GM19324 (cell line): ENCODE measurements around the gene RBM47.
"Not testable (repeated sequence)": the region's sequence is repeated elsewhere in the genome, so short reads cannot be mapped to it uniquely, and the experiment has no call there.

Experiments used
- ATAC-seq: cut with Tn5 transposase; IDR thresholded peaks from one replicate; pipeline ENCODE4 v1.9.1; 2021; ENCODE audit warnings: mild to moderate bottlenecking, moderate library complexity; ENCODE audit not compliant: unreplicated experiment, low FRiP score

The RBM47 gene

DNA sequence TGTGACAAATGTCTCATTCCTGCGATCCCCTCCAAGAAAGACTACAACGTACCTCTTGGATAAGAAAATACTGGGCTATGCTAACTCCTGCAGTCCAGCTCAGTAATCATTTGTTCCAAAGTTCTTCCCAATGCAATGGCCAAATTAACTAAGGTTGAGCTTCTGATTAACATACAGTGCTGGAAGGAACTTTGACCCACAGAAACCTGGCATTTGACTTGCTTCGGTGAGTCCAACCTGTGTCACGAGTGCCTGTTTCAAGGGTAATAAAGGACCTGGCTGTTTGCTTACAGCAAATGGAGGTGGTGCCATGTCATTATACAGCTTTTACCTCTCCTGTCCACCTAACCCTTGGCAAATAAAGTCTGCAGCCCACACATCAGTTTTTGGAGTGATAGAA, 83.2 kb downstream of the RBM47 start:
- no peak for ATAC-seq

DNA sequence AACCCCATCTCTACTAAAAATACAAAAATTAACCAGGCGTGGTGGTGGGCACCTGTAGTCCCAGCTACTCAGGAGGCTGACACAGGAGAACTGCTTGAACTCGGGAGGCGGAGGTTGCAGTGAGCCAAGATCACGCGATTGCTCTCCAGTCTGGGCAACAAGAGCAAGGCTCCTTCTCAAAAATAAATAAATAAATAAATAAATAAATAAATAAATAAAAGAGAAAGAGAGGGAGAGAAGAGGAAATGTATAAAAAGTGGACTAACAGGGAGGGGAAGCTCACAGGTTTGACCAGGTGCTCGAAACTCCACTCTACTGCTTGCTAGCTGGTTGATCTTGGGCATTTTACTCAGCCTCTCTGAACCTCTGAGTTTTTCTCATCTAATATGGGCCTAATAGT, 84.2 kb downstream of the RBM47 start:
- ATAC-seq = not testable (repeated sequence)

DNA sequence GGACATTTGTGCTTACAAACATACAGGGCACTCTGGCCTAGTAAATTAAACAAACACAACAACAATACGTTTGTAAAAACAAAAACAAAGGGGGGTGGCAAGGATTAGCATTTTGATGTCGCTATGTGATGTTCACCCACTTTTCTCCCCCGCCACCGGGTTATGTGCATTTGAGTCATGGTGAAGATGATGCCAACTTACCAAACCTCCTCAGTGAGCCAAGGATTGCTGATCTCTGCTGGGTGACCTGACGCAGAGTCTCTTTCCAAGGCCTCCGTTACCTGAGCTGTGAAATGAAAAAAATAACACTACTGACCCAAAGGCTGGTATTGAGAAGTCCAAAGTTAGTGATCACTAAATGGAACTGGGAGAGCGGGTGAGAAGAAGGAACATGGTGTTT, 85.4 kb downstream of the RBM47 start:
- no peak for ATAC-seq

DNA sequence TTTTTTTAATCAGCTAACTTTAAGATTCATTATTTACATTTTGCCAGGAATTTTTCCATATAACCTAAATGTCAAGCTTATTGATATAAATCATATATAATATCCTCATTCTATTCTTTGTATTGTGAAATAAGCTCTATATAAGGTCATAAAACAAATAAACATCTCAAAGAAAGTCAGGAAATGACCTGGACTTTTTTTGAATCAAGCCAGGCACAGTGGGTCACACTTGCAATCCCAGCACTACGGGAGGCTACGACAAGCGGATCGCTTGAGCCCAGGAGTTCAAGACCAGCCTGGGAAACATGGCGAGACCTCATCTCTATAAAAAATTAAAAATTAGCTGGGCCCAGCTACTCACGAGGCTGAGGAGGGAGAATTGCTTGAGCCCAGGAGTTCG, 88.9 kb downstream of the RBM47 start:
- ATAC-seq = no peak

DNA sequence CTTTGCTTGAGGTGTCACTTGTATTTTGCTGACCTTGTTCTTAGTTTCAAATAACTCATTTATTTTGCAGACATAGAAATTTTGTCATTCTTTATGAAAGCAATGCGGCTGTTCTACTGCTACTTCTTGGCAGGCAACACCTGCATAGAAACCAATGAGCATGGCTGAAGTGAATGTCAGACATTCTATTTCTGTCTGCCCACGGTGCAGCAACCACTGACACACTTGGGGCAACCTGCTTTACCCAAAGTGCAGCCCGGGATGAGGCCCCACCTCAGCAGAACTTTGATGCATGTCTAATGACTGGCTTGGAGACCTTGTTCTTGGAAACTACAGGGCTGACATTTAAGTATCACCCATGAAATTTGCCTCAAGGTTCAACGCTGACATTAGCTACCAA, 93.6 kb downstream of the RBM47 start:
- peak; percentile 44 for ATAC-seq

DNA sequence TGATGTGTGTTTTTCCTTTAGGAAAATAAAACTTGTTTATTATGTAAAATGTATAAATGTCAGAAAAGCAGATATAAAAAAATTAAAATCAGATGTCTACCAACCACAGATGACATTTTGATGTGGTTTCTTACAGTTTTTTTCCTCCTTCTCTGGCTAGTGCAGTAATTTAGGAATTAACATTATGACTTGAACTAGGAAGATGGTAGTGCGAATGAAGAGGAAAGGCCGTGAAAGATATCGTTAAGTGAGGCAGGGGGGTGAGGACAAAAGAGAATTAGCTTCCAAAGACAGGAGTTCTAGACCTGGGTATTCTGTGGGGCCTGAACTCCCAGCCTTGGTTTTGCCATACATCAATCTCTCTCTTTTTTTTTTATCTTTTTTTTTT, 98.0 kb downstream of the RBM47 start:
- ATAC-seq = no peak

DNA sequence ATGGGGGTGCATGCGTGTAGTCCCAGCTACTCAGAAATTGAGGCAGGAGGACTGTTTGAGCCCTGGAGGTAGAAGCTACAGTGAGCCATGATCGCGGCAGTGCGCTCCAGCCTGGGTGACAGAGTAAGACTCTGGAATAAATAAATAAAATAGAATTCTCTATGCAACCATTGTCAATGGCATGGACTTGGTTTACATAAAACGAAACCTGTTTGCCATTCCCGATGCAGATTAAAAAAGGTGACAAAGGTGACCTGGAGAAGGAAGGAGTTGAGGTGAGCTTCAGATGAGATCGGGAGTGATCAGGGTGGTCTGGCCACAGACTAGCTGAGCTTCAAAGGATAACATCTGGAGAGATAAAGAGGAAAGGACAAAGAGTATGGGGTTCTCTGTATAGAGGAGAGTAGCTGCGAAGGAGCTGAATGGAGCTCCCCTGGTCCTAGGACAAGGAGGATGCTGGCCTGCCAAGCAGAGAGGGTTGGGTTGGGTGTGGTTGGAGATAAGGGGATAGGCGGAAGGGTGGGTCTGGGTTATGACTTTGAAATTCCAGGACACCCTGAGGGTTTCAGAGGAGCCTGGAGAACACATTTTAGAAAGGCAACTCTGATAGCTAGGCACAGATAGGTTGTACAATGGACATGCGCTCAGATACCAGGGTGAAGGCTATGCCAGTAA, 98.6 kb downstream of the RBM47 start:
- no peak for ATAC-seq

DNA sequence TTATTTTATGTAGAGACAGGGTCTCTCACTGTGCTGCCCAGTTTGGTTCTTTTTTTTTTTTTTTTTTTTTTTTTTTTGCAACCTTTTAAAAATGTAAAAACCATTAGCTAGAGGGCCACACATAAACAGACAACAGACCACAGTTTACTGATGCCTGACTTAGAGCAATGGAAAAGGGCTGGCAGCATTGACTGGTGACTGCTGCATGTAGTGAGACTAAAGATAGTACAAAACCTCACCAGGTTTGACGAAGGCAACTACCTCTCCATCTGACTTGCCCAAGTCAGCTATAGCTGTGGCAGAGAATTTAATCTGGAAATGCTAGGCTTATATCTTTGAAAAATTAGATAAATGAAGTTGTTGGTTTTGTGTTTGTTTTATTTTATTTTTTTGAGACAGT, 102.9 kb downstream of the RBM47 start:
- ATAC-seq = no peak

DNA sequence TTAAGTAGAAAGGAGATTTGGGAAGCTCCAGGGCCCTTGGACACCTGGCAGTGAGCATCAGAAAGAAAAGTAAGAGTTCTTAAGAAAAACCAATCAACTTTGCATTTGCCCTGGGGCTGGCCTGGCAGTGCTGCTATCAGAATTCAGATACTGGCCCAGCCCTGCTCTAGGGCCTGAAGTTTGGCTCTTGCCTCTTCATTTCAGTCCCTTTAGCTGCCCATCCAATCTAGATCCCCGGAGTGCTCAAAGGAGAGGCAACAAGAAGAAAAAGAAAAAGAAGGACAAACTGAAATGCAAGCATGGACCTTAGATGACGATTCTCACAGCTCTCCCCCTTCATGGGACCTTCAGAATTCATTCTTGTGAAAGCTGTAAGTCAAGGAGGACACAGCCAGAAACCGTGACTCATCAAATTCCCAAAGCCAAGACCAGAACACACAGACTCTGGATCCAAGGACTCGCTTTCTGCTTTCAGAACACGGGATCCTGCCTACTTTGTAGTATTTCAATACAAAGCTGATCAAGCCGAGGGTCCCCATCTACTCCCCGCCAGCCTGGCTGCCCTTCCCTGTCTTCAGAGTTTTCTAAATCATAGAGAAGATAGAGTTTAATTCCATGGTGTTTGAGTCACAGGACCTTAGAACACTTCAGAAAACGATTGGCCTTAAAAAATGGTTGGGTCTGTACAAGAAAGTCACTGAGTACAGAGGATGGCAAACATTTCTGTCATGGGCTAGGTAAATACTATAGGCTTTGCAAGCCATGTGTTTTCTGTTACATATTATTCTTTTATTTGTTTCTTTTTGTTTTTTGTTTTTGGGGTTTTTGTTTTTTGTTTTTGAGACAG, 103.7 kb downstream of the RBM47 start:
- ATAC-seq = no peak

DNA sequence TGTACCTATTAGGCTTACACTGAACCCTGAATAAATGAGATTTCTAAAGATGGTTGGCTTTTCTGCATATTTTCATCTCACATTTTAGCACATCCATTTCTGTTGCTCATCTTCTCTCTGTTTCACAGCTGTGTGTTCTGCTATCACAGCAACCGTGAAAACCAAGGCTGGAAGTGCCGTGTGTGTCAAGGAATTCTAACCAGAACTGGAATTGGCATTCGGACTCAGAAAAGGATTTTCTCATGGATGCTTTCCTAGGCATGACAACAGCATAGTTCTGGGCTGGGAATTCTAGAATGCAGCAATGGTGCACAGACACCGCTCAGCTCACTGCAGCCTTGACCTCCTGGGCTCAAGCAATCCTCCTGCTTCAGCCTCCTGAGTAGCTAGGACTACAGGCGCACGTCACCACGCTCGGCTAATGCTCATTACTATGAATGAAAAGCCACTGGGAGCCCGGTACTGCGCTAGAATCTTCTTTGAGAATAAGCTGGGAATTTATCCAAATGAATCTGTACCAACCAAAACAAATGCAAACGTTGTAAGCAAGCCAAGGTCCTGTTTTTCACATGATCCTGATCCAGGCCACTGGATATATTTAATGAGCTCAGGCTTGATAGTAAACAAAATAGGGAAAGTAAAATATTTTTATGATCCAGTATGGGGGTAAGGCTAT, 105.2 kb downstream of the RBM47 start:
- no peak for ATAC-seq

DNA sequence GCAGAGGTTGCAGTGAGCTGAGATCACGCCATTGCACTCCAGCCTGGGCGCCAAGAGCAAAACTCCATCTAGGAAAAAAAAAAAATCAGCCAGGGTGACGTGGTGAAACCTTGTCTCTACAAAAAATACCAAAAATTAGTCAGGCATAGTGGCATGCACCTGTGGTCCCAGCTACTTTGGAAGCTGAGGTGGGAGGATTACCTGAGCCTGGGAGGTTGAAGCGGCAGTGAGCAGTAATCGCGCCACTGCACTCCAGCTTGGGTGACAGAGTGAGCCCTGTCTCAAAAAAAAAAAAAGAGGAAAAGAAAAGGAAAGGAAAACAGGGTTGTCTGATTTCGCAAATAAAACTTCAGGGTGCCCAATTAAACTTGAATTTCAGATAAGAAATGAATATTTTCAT, 106.1 kb downstream of the RBM47 start:
- no peak for ATAC-seq

DNA sequence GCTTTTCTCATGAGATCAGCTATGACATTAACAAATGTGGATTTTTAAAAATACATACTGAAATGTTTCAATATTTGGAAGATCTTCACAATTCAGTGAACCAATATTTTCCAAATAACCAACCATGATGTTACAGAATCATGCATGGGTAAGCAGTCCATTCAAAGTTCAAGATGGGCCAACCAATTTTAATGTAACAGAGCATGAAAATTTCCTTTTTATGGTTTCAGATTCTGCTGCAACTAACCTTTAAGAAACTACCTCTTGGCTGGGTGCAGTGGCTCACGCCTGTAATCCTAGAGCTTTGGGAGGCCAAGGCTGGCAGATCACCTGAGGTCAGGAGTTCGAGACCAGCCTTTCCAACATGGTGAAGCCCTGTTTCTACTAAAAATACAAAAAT, 107.7 kb downstream of the RBM47 start:
- ATAC-seq = no peak

DNA sequence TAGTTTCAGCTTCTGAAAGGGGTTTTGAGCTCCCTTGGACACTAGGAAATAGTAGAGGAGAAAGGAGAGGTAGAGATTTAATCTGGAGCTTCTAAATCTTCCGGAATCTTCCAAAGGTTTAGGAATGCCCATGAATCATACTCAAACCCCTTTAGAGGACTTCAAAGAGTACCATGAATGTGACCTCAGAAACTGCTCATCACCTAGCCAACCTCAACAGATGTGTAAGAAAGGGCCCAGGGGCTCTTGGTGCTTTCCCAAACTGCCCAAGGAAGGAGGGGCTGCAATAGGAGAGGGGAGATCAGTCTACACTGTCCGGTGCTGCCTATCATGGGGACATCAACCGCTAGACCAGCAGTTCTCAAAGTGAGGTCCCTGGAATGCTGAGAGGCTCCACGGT, 109.1 kb downstream of the RBM47 start:
- ATAC-seq = no peak

DNA sequence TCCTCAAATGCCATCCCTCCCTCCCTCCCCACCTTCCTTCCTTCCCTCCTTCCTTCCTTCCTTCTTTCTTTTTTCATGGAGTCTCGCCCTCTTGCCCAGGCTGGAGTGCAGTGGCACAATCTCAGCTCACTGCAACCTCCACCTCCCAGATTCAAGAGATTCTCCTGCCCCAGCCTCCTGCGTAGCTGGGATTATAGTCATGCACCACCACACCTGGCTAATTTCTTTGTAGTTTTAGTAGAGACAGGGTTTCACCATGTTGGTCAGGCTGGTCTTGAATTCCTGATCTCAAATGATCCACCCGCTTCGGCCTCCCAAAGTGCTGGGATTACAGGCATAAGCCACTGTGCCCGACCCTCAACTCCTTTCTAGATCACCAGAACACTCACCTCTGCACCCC, 112.6 kb downstream of the RBM47 start:
- not testable (repeated sequence) for ATAC-seq

DNA sequence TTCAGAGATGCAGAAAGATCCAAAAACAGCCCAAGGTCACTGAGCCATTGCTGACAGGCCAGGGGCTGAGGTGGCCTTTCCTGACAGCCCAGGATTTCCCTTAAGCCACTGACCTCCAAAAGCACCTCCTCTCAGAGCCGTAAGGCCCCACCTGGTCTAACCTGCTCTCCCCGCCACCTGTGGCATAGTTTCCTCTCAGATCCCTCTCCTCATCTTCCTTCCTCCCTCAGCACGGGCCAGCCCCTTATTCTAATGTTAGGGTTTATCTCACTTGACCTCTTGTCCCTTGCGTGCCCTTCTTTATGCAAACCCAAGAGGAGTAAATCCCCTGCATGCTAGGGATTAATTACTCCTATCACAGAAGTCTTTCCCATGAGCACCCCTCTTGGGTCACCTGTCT, 113.0 kb downstream of the RBM47 start:
- ATAC-seq = peak; percentile 31

DNA sequence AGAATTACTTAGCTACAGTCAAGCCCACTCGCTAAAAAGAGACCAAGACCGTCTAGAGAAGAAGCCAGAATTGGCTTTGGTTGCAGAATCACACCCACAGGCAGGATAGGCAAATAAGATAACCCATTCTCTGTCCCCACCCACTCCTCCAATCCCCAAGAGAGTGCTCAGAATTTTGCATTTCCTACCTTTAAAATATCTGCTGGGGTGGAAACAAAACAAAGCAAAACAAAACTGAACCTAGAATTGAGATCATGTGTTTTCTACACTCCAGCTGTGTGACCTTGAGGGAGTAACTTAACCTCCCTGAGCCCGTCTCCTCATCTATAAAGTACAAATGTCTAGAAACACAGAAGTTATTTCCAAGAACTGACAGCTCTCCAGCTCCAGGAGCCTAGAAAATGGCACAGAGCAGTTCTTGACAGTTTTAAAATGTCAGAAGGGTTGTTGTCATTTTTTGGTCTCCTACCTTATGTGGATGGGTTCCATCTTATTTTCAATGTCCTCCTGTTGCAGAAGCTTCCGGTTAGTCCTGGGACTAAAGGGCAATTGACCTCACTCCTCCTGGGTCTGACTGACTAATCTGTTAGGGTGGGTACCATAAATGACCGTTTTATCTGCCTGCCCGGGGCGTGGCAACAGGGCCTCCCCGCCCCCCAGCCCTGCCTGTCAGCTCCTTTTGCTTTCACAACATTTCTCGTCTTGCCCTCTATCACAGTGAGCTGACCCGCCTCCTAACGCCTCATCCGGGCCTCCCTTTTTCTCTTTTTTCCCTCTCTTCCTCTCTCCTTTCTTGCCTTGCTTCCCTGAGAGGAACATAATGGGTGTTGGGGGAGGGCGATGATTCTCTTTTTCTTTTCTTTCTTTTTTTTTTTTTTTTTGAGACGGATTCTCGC, 114.0 kb downstream of the RBM47 start:
- peak; percentile 92 for ATAC-seq

DNA sequence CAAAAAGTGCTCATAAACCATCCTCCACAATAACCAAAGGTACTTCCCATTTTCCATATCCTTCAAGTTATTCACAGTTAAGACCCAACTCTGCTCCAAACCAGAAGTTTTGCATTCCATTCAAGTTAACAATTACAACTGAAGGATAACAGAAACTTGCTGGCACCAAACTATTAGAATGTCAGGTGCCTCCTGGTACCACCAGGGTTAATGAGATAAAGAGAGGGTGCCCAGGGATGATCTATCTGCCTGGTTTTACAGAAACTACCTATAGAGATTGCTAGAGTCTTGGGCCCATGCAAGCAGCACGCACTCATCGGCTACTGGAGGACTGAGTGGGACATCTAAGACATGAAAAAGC, 114.6 kb downstream of the RBM47 start:
- ATAC-seq = no peak

DNA sequence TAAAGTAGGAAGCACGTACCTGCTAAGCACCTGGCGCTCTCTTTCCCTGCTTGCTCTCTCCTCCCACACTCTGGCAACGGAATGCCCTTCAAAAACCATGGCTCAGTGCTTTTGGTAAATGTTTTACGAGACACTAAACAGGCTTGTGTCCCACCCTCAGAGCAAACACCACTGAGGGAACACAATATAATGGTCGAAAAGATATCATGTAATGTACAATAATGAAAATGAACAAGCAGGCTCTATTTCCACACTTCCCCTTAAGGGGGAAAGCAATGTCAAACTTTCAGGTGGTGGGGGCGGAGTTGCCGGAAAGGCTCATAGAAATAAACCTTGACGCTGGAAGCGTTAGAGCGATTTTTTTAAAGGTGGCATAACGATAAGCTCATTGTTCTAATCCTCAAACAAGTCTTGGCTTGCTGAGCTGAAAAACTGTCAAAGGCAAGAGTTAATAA, 115.1 kb downstream of the RBM47 start:
- ATAC-seq = no peak

DNA sequence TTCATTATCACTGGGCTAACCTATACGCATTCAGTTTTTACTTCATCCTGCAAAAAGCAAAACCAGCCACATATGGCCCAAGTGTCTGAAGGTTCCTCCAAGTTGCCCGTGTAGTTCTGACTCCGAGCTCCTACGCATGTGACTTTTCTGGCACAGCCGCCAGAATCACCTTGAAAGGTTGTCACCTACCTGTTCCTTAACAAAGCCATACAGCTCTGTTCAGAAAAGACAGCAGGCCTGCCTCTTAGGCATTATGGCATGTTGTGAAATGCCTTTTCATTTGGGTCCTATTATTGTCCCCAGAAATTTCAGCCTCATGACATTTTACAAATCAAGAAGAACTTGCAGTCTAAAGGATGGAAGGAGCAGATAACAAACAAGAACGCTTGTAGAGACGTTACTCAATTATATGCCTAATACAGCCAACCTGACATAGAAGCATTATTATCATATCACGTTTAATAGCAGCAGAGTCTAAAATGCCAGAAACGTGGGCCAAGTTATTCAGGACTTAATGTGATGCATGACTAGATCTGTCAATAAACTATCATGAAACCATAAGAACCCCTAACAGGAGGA, 118.5 kb downstream of the RBM47 start:
- no peak for ATAC-seq

DNA sequence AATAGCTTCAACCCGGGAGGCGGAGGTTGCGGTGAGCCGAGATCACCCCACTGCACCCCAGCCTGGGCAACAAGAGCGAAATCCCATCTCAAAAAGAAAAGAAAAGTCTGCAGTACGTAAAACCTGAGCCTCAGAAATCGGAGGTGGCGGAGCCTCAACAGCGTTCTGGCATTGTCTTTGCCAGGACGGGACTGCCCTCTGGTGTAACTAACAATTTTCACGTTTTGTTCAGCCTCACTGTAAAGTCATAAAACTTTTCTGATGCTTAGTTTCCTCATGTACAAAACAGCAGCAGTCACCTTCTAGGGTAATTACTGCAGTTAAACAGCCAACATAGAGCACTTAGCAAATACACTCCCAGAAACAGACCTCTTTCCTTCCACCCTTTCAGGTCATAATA, 121.7 kb downstream of the RBM47 start:
- no peak for ATAC-seq
